MM.1S (cell line): ENCODE data around the gene ADCY5.
"Not testable (repeated sequence)": the region's sequence is repeated elsewhere in the genome, so short reads cannot be mapped to it uniquely, and the experiment has no call there.

Experiments used
- DNase-seq: peaks from one replicate; pipeline ENCODE4 v3.0.0-alpha.2; 2015
- H2AFZ ChIP-seq: fragments of 300-600 bp; sonication (generic); 2 replicates; pipeline ENCODE4 v1.6.0; 2016; ENCODE audit warnings: antibody characterized with exemption, low read length
- H3F3A ChIP-seq: fragments of 300-600 bp; sonication (generic); 2 replicates; pipeline ENCODE4 v1.6.1; 2016; ENCODE audit warnings: mild to moderate bottlenecking, antibody characterized with exemption, low read length, moderate library complexity, mixed read lengths; ENCODE audit not compliant: insufficient read depth
- H3K27ac ChIP-seq: fragments of 300-600 bp; sonication (generic); 2 replicates; pipeline ENCODE4 v1.5.1; 2016; ENCODE audit warnings: mild to moderate bottlenecking, low read length
- H3K27me3 ChIP-seq: fragments of 300-600 bp; sonication (generic); replicated peaks from 2 replicates; pipeline ENCODE4 v1.6.0; 2016; ENCODE audit warnings: low read length; ENCODE audit not compliant: insufficient read depth
- H3K36me3 ChIP-seq: fragments of 300-600 bp; sonication (generic); replicated peaks from 2 replicates; pipeline ENCODE4 v1.6.1; 2016; ENCODE audit warnings: mild to moderate bottlenecking, low read length, mixed read lengths; ENCODE audit not compliant: insufficient read depth
- H3K4me1 ChIP-seq: fragments of 300-600 bp; sonication (generic); 2 replicates; pipeline ENCODE4 v1.6.1; 2016; ENCODE audit warnings: low read length, mixed read lengths
- H3K4me2 ChIP-seq: fragments of 300-600 bp; sonication (generic); 2 replicates; pipeline ENCODE4 v1.6.0; 2016; ENCODE audit warnings: low read depth, low read length
- H3K4me3 ChIP-seq: fragments of 300-600 bp; sonication (generic); 2 replicates; pipeline ENCODE4 v1.5.1; 2016; ENCODE audit warnings: low read length, mixed read lengths
- H3K79me2 ChIP-seq: fragments of 300-600 bp; sonication (generic); 2 replicates; pipeline ENCODE4 v1.6.1; 2016; ENCODE audit warnings: mixed run types, low read length, mixed read lengths
- H3K9ac ChIP-seq: fragments of 300-600 bp; sonication (generic); 2 replicates; pipeline ENCODE4 v1.6.1; 2016; ENCODE audit warnings: low read length, mixed read lengths
- H3K9me2 ChIP-seq: fragments of 300-600 bp; sonication (generic); replicated peaks from 2 replicates; pipeline ENCODE4 v1.6.1; 2016; ENCODE audit warnings: mild to moderate bottlenecking, low read length, mixed read lengths; ENCODE audit not compliant: insufficient read depth
- H3K9me3 ChIP-seq: fragments of 300-600 bp; sonication (generic); replicated peaks from 2 replicates; pipeline ENCODE4 v1.6.1; 2016; ENCODE audit warnings: mild to moderate bottlenecking, low read length, mixed read lengths; ENCODE audit not compliant: insufficient read depth
- H4K20me1 ChIP-seq: fragments of 300-600 bp; sonication (generic); 2 replicates; pipeline ENCODE4 v1.6.1; 2016; ENCODE audit warnings: mild to moderate bottlenecking, low read length, moderate library complexity, mixed read lengths; ENCODE audit not compliant: insufficient read depth
- EZH2 ChIP-seq: fragments of 300-600 bp; sonication (generic); optimal IDR thresholded peaks from 2 replicates; pipeline ENCODE3; 2017; ENCODE audit warnings: low read depth, mild to moderate bottlenecking, antibody characterized with exemption, low read length, mixed read lengths
- EZH2phosphoT487 ChIP-seq: fragments of 300-600 bp; sonication (generic); IDR thresholded peaks from 2 replicates; pipeline ENCODE4 v1.6.1; 2018; ENCODE audit warnings: antibody characterized with exemption, low read length
- TF ChIP-seq, protein P1 (sequence below): fragments of 300-600 bp; sonication (generic); IDR thresholded peaks from 2 replicates; pipeline ENCODE4 v1.5.1; 2016; ENCODE audit warnings: antibody characterized with exemption, low read length, mixed read lengths

Gene ADCY5

DNA sequence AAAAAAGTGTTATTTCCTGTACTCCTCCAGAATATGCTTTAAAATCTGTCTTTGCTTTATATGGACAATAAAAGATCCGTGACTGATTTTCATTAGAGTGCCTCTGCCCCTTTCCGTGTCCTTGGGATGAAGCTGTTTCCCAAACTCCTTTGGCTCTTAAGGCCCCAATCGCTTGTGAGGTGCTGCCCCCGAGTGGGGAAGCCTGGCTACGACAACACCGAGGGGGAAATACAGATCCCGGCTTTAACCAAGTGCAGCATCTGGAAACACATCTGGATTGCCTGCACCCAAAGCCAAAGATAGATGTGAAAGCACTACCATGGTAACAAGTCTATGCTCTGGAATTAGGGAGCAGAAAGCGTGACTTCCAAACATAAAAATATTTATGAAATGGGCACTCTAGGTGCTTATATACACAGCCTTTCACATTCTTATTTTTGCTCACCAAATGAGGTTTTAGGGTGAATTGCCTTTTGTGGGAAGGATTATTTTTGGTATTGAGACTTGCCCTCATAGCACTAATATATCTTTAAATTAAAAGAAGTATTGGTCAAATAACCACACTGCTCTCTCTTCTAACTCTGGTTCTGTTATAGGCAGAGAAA lies 40.6 kb upstream of the ADCY5 start:
- no peak overlapping the region for H3K4me2 ChIP-seq
- no peaks in the 10 kb centered on the region for H3K79me2 ChIP-seq
- no peaks in the 10 kb centered on the region for H3K4me1 ChIP-seq

DNA sequence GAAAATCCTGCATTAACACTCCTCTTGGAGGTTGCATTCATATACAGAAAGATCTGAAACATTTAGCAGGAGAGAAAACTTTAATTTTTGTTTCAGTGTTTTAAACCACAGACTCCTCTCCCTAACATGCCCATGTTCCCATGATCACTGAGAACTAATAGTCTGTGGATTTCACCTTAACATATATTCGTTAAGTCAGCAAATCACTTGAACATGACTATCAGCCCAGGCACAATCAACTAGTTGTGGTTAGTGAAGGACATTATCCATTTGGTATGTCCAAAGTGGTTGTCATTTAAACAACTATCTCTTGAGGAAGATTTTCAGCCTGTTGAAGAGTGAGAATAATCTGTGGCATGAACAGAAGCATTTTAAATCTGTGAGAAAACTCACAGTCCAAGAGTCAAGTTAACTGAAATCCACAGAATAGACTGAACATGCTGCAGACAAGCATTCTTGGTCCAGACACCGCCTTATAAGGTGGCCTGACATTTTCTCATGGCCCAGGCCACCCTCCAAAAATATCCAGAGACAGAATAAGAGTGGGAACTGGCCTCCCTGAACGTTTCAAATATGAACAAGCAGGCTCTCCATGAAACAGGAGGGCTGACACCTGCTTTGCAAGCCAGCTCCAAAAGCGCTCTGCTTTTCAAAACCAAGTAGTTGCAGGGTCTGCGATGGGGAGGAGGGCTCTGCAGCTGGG lies 39.9 kb upstream of the ADCY5 start:
- Histone ChIP-seq H3K4me2 (no peak overlapping the region), H3K79me2 (no peaks in the 10 kb centered on the region), H3K36me3 (no peaks in the 10 kb centered on the region), H3F3A (no peaks in the 10 kb centered on the region), H3K4me3 (no peak overlapping the region), H4K20me1 (no peaks in the 10 kb centered on the region), H3K9ac (no peak overlapping the region), H2AFZ (no peak overlapping the region), H3K9me2 (no peaks in the 10 kb centered on the region), H3K9me3 (no peaks in the 10 kb centered on the region), H3K27ac (no peak overlapping the region), H3K4me1 (no peaks in the 10 kb centered on the region), H3K27me3 (no peaks in the 10 kb centered on the region)
- DNase-seq, result no peak
- TF ChIP-seq, protein P1, sequence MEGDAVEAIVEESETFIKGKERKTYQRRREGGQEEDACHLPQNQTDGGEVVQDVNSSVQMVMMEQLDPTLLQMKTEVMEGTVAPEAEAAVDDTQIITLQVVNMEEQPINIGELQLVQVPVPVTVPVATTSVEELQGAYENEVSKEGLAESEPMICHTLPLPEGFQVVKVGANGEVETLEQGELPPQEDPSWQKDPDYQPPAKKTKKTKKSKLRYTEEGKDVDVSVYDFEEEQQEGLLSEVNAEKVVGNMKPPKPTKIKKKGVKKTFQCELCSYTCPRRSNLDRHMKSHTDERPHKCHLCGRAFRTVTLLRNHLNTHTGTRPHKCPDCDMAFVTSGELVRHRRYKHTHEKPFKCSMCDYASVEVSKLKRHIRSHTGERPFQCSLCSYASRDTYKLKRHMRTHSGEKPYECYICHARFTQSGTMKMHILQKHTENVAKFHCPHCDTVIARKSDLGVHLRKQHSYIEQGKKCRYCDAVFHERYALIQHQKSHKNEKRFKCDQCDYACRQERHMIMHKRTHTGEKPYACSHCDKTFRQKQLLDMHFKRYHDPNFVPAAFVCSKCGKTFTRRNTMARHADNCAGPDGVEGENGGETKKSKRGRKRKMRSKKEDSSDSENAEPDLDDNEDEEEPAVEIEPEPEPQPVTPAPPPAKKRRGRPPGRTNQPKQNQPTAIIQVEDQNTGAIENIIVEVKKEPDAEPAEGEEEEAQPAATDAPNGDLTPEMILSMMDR, result no peak
- TF ChIP-seq EZH2phosphoT487, result no peak
- TF ChIP-seq EZH2, result no peak

More for the DNA sequence above, 40.6 kb upstream of the ADCY5 start:
- no peak overlapping the region for H2AFZ ChIP-seq
- H3K9me2 ChIP-seq, result no peaks in the 10 kb centered on the region
- H4K20me1 ChIP-seq, result no peaks in the 10 kb centered on the region
- H3K4me3 ChIP-seq, result no peak overlapping the region
- TF ChIP-seq EZH2phosphoT487 (no peak), EZH2 (no peak)
- TF ChIP-seq, protein P1, result peak; percentile 94
- no peaks in the 10 kb centered on the region for H3K9me3 ChIP-seq
- no peaks in the 10 kb centered on the region for H3F3A ChIP-seq
- H3K27ac ChIP-seq, result no peak overlapping the region
- H3K9ac ChIP-seq, result no peak overlapping the region
- H3K36me3 ChIP-seq, result no peaks in the 10 kb centered on the region
- DNase-seq, result peak; percentile 46
- no peaks in the 10 kb centered on the region for H3K27me3 ChIP-seq

- H3K4me2 ChIP-seq, H3K4me1 ChIP-seq, H3K9me2 ChIP-seq, H2AFZ ChIP-seq, H3K79me2 ChIP-seq, H3K4me3 ChIP-seq, H3K27me3 ChIP-seq, H3F3A ChIP-seq, H3K9ac ChIP-seq, H3K9me3 ChIP-seq, H3K36me3 ChIP-seq, H4K20me1 ChIP-seq, DNase-seq, H3K27ac ChIP-seq: not testable (repeated sequence)
These were observed 38.2 kb upstream of the ADCY5 start for GRCh38 chr3:123487063-123487462.

- TF ChIP-seq EZH2, result no peak
- TF ChIP-seq, protein P1, result no peak
- TF ChIP-seq EZH2phosphoT487, result no peak
- H3K79me2 ChIP-seq, result no peaks in the 10 kb centered on the region
- no peaks in the 10 kb centered on the region for H3K9me3 ChIP-seq
- H3K4me1 ChIP-seq, result no peaks in the 10 kb centered on the region
- H3F3A ChIP-seq, result no peaks in the 10 kb centered on the region
- no peak overlapping the region for H3K9ac ChIP-seq
- no peak overlapping the region for H3K4me3 ChIP-seq
- H4K20me1 ChIP-seq, result no peaks in the 10 kb centered on the region
- no peak overlapping the region for H3K4me2 ChIP-seq
- no peaks in the 10 kb centered on the region for H3K9me2 ChIP-seq
- H2AFZ ChIP-seq, result no peak overlapping the region
- H3K36me3 ChIP-seq, result no peaks in the 10 kb centered on the region
- no peaks in the 10 kb centered on the region for H3K27me3 ChIP-seq
- H3K27ac ChIP-seq, result no peak overlapping the region
- no peak for DNase-seq
These were observed 37.6 kb upstream of the ADCY5 start for GRCh38 chr3:123486460-123486859.
